Measurements from ENCODE around the gene HPX. TPM values are rescaled to one million over a fixed set of nuclear protein-coding genes. Genes with fewer than 3 reads are reported as not detected.
"Not testable (repeated sequence)": the region's sequence is repeated elsewhere in the genome, so short reads cannot be mapped to it uniquely, and the experiment has no call there.

HPX gene
- total RNA-seq, 2 experiments from 2014 or later, result 0.18 TPM; not detected in 1

GRCh38 chr11:6397636-6398035 lies 43.2 kb downstream of the HPX start:
- no peak overlapping the region for H3K27ac Mint-ChIP-seq
- DNase-seq, result no peak
- no peak overlapping the region for H3K4me3 Mint-ChIP-seq
- POLR2A ChIA-PET, result interaction anchor here (1.9 to 9.9 kb wide), 2 partner anchors 6 to 21 kb away, joined by 6 to 143 read pairs; partner anchors contain the start of genes APBB1 and SMPD1
- peaks cover 32% of the 10 kb centered on the region for H3K4me1 Mint-ChIP-seq
- no peaks in the 10 kb centered on the region for H3K27me3 Mint-ChIP-seq
- no peaks in the 10 kb centered on the region for H3K9me3 Mint-ChIP-seq
- peaks cover 53% of the 10 kb centered on the region for H3K36me3 Mint-ChIP-seq (ENCODE audit: low read depth)
- CTCF ChIA-PET, result interaction anchor here (1.2 kb wide), 1 partner anchor 18 kb away, joined by 3 read pairs; no protein-coding TSS in a partner anchor

DNA sequence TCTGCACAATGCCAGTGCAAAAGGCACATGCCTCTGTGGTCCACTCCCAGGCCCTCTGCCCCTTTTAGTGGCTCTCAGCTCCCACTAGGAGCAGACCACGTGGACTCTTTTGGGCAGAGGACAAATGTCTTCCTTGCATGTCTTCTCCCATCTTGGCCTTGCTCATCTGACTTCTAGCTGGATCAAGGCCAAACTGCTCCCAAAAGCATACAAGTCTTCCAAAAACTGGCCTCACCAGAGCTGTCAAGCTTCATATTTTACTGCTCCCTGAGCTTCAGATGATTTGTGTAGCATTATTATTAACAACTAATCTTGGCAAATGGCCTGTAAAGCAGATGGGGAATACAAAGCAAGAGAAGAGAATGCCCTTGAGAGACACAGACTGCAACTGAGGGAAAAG lies 43.6 kb downstream of the HPX start:
- Mint-ChIP-seq H3K4me1 (peaks cover 29% of the 10 kb centered on the region), H3K4me3 (no peak overlapping the region), H3K27me3 (no peaks in the 10 kb centered on the region), H3K27ac (no peak overlapping the region), H3K9me3 (no peaks in the 10 kb centered on the region), H3K36me3 (ENCODE audit: low read depth) (peaks cover 55% of the 10 kb centered on the region)
- ChIA-PET CTCF (interaction anchor here (0.9 to 1.2 kb wide), 2 partner anchors 18 to 47 kb away, joined by 3 read pairs; no protein-coding TSS in a partner anchor), POLR2A (no interaction called here)
- no peak for DNase-seq

DNA sequence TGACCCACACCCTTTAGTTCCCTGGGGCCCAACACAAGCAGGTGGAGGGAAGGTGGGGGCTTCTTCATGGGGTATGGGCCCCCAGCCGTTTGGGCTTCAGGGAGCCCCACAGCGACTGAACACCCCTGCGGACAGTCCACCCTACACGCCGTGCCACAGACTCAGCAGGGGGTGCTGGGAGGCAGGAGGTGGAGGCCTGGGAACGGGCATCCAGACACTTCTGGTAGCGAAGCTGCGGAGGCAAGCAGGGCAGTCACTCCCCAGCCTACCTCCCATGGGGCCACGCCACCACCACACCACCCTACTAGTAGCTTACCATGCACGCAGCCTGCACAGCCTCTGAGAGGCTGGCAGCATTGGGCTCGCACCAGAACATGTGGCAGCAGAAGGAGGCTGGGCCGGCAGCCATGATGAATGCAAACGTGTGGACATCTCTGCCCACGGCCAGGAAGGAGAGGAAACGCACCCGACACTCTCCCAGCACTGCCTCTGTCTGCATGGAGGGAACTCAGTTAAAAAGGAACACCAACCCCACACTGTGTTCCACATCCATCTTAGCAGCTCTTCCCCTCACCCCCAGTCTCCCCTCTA lies 45.2 kb downstream of the HPX start:
- Mint-ChIP-seq H3K27me3 (no peaks in the 10 kb centered on the region), H3K4me1 (peaks cover 29% of the 10 kb centered on the region), H3K9me3 (no peaks in the 10 kb centered on the region), H3K4me3 (no peak overlapping the region), H3K36me3 (ENCODE audit: low read depth) (peaks cover 63% of the 10 kb centered on the region), H3K27ac (no peak overlapping the region)
- ChIA-PET CTCF (interaction anchor here (0.9 kb wide), 1 partner anchor 16 kb away, joined by 3 read pairs; no protein-coding TSS in a partner anchor), POLR2A (interaction anchor here (1.1 to 1.6 kb wide), 2 partner anchors 11 to 23 kb away, joined by 3 read pairs; partner anchors contain the start of gene APBB1)
- no peak for DNase-seq

- Mint-ChIP-seq H3K27me3 (no peaks in the 10 kb centered on the region), H3K4me1 (peaks cover 34% of the 10 kb centered on the region), H3K9me3 (no peaks in the 10 kb centered on the region), H3K27ac (no peak overlapping the region), H3K4me3 (no peak overlapping the region), H3K36me3 (ENCODE audit: low read depth) (peaks cover 54% of the 10 kb centered on the region)
- POLR2A ChIA-PET, result interaction anchor here (2.0 to 6.3 kb wide), 2 partner anchors 9 to 16 kb away, joined by 6 to 143 read pairs; no protein-coding TSS in a partner anchor
- CTCF ChIA-PET, result interaction anchor here (0.7 kb wide), 1 partner anchor 15 kb away, joined by 3 read pairs; no protein-coding TSS in a partner anchor
- no peak for DNase-seq
These were observed 46.7 kb downstream of the HPX start for GRCh38 chr11:6393989-6394670.

GRCh38 chr11:6392251-6392650 lies 48.5 kb downstream of the HPX start:
- CTCF ChIA-PET, result interaction anchor here (1.7 kb wide), 1 partner anchor 13 kb away, joined by 11 read pairs; no protein-coding TSS in a partner anchor
- Mint-ChIP-seq H3K36me3 (ENCODE audit: low read depth) (peaks cover 37% of the 10 kb centered on the region), H3K4me1 (peaks cover 38% of the 10 kb centered on the region)
- DNase-seq, H3K9me3 Mint-ChIP-seq, H3K27me3 Mint-ChIP-seq, H3K4me3 Mint-ChIP-seq, H3K27ac Mint-ChIP-seq: not testable (repeated sequence)
- POLR2A ChIA-PET, result interaction anchor here (2.0 to 6.3 kb wide), 4 partner anchors 10 to 90 kb away, joined by 6 to 143 read pairs (median 45); partner anchors contain the start of genes APBB1, ARFIP2 and TIMM10B

- Mint-ChIP-seq H3K9me3 (no peaks in the 10 kb centered on the region), H3K4me1 (peaks cover 38% of the 10 kb centered on the region), H3K4me3 (peak overlapping the region; percentile 93), H3K27ac (peak overlapping the region; percentile 81), H3K36me3 (ENCODE audit: low read depth) (peaks cover 31% of the 10 kb centered on the region), H3K27me3 (no peaks in the 10 kb centered on the region)
- ChIA-PET CTCF (interaction anchor here (1.2 to 5.1 kb wide), 6 partner anchors 11 to 52 kb away, joined by 3 to 65 read pairs (median 12); no protein-coding TSS in a partner anchor), POLR2A (interaction anchor here (1.1 to 6.3 kb wide), 9 partner anchors 11 to 93 kb away, joined by 3 to 143 read pairs (median 13); partner anchors contain the start of genes APBB1, ARFIP2, HPX and TIMM10B)
- DNase-seq, result no peak
These were observed 49.2 kb downstream of the HPX start for GRCh38 chr11:6391537-6392134.

DNA sequence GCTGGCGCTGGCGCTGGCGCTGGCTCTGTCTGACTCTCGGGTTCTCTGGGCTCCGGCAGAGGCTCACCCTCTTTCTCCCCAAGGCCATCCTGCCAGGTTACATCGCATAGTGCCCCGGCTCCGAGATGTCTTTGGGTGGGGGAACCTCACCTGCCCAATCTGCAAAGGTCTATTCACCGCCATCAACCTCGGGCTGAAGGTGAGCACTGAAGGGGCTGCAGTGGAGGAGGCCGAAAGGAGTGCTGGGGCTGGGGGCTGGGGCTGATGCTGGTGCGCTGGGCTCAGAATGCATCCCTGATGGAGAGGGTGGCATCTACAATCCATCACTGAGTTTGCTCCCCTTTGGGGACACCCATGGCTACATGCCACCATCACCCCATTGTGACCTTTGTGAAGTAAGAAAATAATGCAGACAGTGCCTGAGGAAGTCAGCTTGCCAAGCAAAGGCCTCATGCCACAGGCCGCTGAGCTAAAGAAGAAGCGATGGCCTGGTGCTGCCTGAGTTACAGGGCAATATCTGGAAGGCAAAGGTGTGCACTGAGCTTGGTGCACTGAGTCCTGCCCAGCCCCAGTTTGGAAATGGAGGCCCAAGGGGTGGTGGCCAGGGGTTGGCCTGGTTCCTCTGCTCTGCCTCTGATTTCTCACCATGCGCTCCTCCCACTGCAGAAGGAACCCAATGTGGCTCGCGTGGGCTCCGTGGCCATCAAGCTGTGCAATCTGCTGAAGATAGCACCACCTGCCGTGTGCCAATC lies 49.9 kb downstream of the HPX start:
- no peak for DNase-seq
- CTCF ChIA-PET, result interaction anchor here (1.0 to 5.1 kb wide), 14 partner anchors 9 to 766 kb away, joined by 3 to 65 read pairs (median 3); partner anchors contain the start of genes APBB1, ARFIP2, TIMM10B and TRIM34
- peaks cover 38% of the 10 kb centered on the region for H3K4me1 Mint-ChIP-seq
- peak overlapping the region; percentile 93 for H3K4me3 Mint-ChIP-seq
- no peaks in the 10 kb centered on the region for H3K9me3 Mint-ChIP-seq
- no peaks in the 10 kb centered on the region for H3K27me3 Mint-ChIP-seq
- H3K27ac Mint-ChIP-seq, result peak overlapping the region; percentile 81
- POLR2A ChIA-PET, result interaction anchor here (1.0 to 6.3 kb wide), 13 partner anchors 12 to 356 kb away, joined by 3 to 143 read pairs (median 6); partner anchors contain the start of genes APBB1, ARFIP2, HPX and ILK
- H3K36me3 Mint-ChIP-seq (ENCODE audit: low read depth), result peaks cover 31% of the 10 kb centered on the region

GRCh38 chr11:6389905-6390717 lies 50.7 kb downstream of the HPX start, which contains the start of gene SMPD1:
TSS of gene SMPD1 (plus strand) at chr11:6390474. CDS start at chr11:6390599, 125 bp downstream.
- peak within 1 kb of the TSS; percentile 97 for H3K27ac Mint-ChIP-seq
- peak; percentile 96 for DNase-seq
- no peaks in the 10 kb centered on the region for H3K27me3 Mint-ChIP-seq
- peak within 1 kb of the TSS; percentile 93 for H3K4me3 Mint-ChIP-seq
- H3K4me1 Mint-ChIP-seq, result peaks cover 43% of the 10 kb centered on the region
- H3K36me3 Mint-ChIP-seq (ENCODE audit: low read depth), result peaks cover 31% of the 10 kb centered on the region
- ChIA-PET POLR2A (interaction anchor here (0.8 to 6.3 kb wide), 22 partner anchors 12 to 357 kb away, joined by 3 to 143 read pairs (median 4); partner anchors contain the start of genes APBB1, ARFIP2, HPX and ILK), CTCF (interaction anchor here (1.0 to 5.1 kb wide), 15 partner anchors 9 to 765 kb away, joined by 3 to 65 read pairs (median 3); partner anchors contain the start of genes APBB1, ARFIP2, TIMM10B and TRIM34)
- no peaks in the 10 kb centered on the region for H3K9me3 Mint-ChIP-seq

DNA sequence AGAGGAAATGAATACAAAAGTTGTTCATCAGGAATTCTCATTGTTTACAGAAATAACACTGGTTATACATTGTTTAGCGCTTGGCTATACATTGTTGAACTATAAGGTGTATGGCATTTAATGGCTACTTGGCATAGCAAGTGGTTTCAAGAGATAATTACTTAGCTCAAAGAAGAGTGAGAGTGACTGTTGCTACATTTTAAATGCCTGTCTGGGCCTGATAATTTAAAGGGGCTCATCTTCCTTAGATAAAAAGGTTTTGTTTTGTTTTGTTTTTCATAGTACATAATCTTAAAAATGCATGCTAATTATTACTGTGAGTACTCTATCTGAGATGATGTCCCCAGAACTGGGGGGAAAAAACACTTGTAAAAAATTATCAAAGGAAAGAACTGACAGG lies 52.0 kb downstream of the HPX start:
- CTCF ChIA-PET, result interaction anchor here (1.0 to 5.1 kb wide), 6 partner anchors 11 to 294 kb away, joined by 3 to 65 read pairs (median 6); partner anchors contain the start of genes ARFIP2, MRPL17 and TIMM10B
- Mint-ChIP-seq H3K4me3 (no peak overlapping the region), H3K4me1 (peaks cover 45% of the 10 kb centered on the region), H3K27me3 (no peaks in the 10 kb centered on the region), H3K27ac (no peak overlapping the region), H3K36me3 (ENCODE audit: low read depth) (peaks cover 30% of the 10 kb centered on the region), H3K9me3 (no peaks in the 10 kb centered on the region)
- DNase-seq, result no peak
- POLR2A ChIA-PET, result interaction anchor here (0.8 to 6.3 kb wide), 4 partner anchors 9 to 93 kb away, joined by 3 to 143 read pairs (median 45); partner anchors contain the start of genes APBB1, ARFIP2 and TIMM10B

DNA sequence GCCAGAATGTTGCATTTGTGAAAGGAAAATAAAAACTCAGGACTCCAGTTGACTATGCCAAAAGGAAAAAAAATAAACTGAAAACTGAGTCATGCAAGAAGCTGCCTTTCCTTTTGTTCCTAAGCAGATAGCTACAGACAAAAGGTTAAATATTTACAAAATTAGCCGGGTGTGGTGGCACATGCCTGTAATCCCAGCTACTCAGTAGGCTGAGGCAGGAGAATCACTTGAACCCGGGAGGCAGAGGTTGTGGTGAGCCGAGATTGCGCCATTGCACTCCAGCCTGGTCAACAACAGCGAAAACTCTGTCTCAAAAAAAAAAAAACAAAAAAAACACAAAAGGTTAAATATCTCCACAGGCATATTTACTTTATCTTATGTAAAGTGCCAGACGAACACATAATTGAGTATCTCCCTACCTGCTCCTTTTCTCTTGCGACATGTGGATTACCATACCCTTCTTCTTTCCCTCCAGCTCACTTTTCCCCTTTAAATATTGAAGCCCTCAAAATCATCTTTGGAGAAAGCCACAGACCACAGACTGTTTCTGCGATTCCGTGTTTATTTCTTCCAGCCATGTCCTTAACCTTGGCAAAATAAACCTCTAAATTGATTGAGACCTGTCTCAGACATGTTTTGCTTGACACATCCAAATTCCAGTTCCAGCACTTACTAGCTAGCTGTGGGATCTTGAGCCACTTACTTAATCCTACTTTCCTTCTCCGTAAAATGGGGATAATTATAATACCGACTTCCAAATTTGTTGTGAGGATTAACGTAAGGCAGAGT lies 52.8 kb downstream of the HPX start:
- DNase-seq, result no peak
- peaks cover 42% of the 10 kb centered on the region for H3K4me1 Mint-ChIP-seq
- H3K36me3 Mint-ChIP-seq (ENCODE audit: low read depth), result peaks cover 23% of the 10 kb centered on the region
- H3K4me3 Mint-ChIP-seq, result no peak overlapping the region
- ChIA-PET POLR2A (interaction anchor here (0.8 to 6.3 kb wide), 5 partner anchors 9 to 94 kb away, joined by 3 to 143 read pairs (median 41); partner anchors contain the start of genes APBB1, ARFIP2 and TIMM10B), CTCF (interaction anchor here (0.7 to 5.1 kb wide), 7 partner anchors 10 to 147 kb away, joined by 3 to 65 read pairs (median 5); partner anchors contain the start of genes ARFIP2, HPX and TIMM10B)
- H3K27me3 Mint-ChIP-seq, result no peaks in the 10 kb centered on the region
- no peak overlapping the region for H3K27ac Mint-ChIP-seq
- H3K9me3 Mint-ChIP-seq, result no peaks in the 10 kb centered on the region

All from activated CD4-positive, alpha-beta memory T cell treated with anti-CD3 and anti-CD28 coated beads, Interleukin-2, amount 10 ng/mL, durations not matched to agents 7 days and 5 days (primary cell).